AG10803 (cell line): Measurements from ENCODE around the gene MYO1F.

Experiments used
- DNase-seq: peaks from one replicate; pipeline ENCODE4 v3.0.0; 2010; ENCODE audit warnings: low read depth
- H3K4me3 ChIP-seq: 2 replicates; pipeline ENCODE4 v1.5.1; 2011; ENCODE audit warnings: mild to moderate bottlenecking, low read length, control low read depth
- TF ChIP-seq, protein P1 (sequence below): conservative IDR thresholded peaks from 2 replicates; pipeline ENCODE4 v1.5.1; 2011; ENCODE audit warnings: mild to moderate bottlenecking, low read length, control low read depth, inconsistent platforms

MYO1F gene

DNA sequence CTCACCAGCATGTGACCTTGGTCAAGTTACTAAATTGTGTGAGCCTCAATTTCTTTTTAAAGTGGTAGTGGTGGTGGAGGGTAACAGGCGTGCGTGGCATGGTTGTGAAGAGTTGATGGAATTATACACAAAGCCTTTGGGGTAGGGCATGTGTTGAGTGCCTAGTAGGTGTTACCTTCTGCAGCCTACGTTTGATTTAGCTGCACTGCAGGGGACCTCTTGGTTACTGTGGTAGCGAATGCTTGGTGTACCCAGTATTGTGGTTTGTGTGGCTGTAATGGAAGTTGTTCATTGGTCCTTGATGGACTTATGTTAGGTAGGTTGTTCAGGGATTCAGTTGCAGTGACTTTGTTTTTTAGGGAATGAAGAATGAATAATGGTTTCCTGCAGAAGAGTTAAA, 99.4 kb downstream of the MYO1F start:
- no peak for DNase-seq
- no peak overlapping the region for H3K4me3 ChIP-seq
- TF ChIP-seq, protein P1, sequence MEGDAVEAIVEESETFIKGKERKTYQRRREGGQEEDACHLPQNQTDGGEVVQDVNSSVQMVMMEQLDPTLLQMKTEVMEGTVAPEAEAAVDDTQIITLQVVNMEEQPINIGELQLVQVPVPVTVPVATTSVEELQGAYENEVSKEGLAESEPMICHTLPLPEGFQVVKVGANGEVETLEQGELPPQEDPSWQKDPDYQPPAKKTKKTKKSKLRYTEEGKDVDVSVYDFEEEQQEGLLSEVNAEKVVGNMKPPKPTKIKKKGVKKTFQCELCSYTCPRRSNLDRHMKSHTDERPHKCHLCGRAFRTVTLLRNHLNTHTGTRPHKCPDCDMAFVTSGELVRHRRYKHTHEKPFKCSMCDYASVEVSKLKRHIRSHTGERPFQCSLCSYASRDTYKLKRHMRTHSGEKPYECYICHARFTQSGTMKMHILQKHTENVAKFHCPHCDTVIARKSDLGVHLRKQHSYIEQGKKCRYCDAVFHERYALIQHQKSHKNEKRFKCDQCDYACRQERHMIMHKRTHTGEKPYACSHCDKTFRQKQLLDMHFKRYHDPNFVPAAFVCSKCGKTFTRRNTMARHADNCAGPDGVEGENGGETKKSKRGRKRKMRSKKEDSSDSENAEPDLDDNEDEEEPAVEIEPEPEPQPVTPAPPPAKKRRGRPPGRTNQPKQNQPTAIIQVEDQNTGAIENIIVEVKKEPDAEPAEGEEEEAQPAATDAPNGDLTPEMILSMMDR = no peak

DNA sequence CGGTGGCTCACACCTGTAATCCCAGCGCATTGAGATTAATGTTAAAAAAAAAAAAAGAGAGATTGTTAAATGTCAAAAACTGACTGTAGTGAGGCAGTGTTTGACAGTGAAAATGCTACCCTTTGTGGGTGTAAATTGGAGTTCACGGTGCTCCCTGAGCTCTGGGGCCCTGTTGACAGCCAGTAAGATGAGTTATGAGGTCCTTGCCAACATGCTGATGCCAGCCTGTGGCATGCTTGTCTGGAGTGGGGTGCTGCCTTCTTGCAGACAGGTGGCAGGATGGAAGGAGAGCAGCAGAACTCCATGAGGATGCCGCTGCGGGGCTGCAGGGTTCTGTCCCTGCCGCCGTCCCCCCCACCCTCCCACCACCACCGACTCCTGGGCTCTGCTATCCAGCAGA, 100.7 kb downstream of the MYO1F start:
- TF ChIP-seq, protein P1 = no peak

GRCh38 chr19:8475005-8475404, 102.2 kb downstream of the MYO1F start:
- TF ChIP-seq, protein P1 = no peak
- no peak for DNase-seq
- H3K4me3 ChIP-seq = no peak overlapping the region

More for the DNA sequence above, 100.7 kb downstream of the MYO1F start:
- no peak for DNase-seq
- H3K4me3 ChIP-seq = no peak overlapping the region

DNA sequence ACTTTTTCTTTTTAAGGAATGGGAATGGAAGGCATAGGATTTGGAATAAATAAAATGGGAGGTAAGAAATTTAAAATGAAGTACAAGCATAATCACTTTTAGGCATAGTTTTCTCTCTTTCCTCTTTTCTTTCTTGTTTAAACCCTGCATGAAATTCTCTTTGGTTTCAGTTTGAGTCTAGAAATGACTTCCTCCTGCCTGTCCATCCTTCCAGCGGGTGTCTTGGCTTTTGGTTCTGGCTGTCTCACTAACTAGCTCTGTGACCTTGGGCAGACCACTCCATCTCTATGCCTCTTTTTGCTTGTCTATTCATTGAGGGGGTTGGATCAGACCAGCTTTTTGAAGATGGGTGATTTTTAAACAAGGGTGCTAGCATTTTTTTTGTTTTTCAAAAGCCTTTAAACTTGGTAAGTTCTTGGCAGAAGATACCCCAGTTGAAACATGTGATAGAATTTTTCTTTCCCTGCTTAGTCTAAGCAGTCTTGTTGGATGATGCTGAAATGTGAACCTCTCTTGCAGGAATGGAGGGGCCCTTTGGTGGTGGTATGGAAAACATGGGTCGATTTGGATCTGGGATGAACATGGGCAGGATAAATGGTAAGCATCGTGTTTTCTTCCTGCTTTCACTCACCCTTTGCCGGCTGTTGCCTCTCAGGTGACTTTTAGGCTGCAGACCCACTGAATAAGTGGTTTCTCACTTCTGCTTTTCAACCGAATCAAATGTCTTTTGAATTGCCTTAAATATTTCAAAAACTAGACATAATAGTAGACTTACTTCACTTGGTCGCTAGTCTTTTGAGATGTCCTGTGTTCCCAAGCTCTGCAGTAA, 103.4 kb downstream of the MYO1F start:
- no peak for DNase-seq
- TF ChIP-seq, protein P1 = no peak
- no peak overlapping the region for H3K4me3 ChIP-seq
